ENCODE data around the gene FTSJ1.
A peak's percentile ranks its signal among the peaks of the same experiment; 100 is the strongest.

Gene FTSJ1

GRCh38 chrX:48458711-48459110, 17.3 kb upstream of the FTSJ1 start:
- no peaks in the 10 kb centered on the region for H3K36me3 ChIP-seq (ENCODE audit: control insufficient read depth in 5 of 5, insufficient read depth in 5 of 5, low read length in 5 of 5)
- H3K4me3 ChIP-seq (ENCODE audit: low read depth in 1 of 5, low read length in 5 of 5) = no peak overlapping the region
- no peak overlapping the region for H3K27ac ChIP-seq (ENCODE audit: low read depth, low read length)
- H3K9ac ChIP-seq (ENCODE audit: low read length in 5 of 5) = no peak overlapping the region
- peaks cover 3 to 19% (median 6%) of the 10 kb centered on the region in 5 donors for H3K27me3 ChIP-seq (ENCODE audit: control insufficient read depth in 5 of 5, insufficient read depth in 4 of 5, low read length in 5 of 5)
- H3K4me1 ChIP-seq (ENCODE audit: control insufficient read depth in 5 of 5, insufficient read depth in 5 of 5, low read length in 5 of 5) = peaks cover 0 to 5% (median 0%) of the 10 kb centered on the region in 5 donors
- peaks cover 0 to 4% (median 0%) of the 10 kb centered on the region in 5 donors for H3K9me3 ChIP-seq (ENCODE audit: control insufficient read depth in 5 of 5, low read length in 5 of 5)

- H3K4me3 ChIP-seq (ENCODE audit: low read depth in 1 of 5, low read length in 5 of 5) = no peak overlapping the region
- H3K27ac ChIP-seq (ENCODE audit: low read depth, low read length) = no peak overlapping the region
- no peaks in the 10 kb centered on the region for H3K36me3 ChIP-seq (ENCODE audit: control insufficient read depth in 5 of 5, insufficient read depth in 5 of 5, low read length in 5 of 5)
- peaks cover 0 to 2% (median 0%) of the 10 kb centered on the region in 5 donors for H3K9me3 ChIP-seq (ENCODE audit: control insufficient read depth in 5 of 5, low read length in 5 of 5)
- H3K9ac ChIP-seq (ENCODE audit: low read length in 5 of 5) = no peak overlapping the region
- peaks cover 3 to 19% (median 6%) of the 10 kb centered on the region in 5 donors for H3K27me3 ChIP-seq (ENCODE audit: control insufficient read depth in 5 of 5, insufficient read depth in 4 of 5, low read length in 5 of 5)
- peaks cover 0 to 5% (median 0%) of the 10 kb centered on the region in 5 donors for H3K4me1 ChIP-seq (ENCODE audit: control insufficient read depth in 5 of 5, insufficient read depth in 5 of 5, low read length in 5 of 5)
Measured at GRCh38 chrX:48459483-48459882, 16.5 kb upstream of the FTSJ1 start.

- H3K36me3 ChIP-seq (ENCODE audit: control insufficient read depth in 5 of 5, insufficient read depth in 5 of 5, low read length in 5 of 5) = no peaks in the 10 kb centered on the region
- no peak overlapping the region for H3K9ac ChIP-seq (ENCODE audit: low read length in 5 of 5)
- H3K4me1 ChIP-seq (ENCODE audit: control insufficient read depth in 5 of 5, insufficient read depth in 5 of 5, low read length in 5 of 5) = peaks cover 0 to 5% (median 0%) of the 10 kb centered on the region in 5 donors
- peaks cover 5 to 21% (median 9%) of the 10 kb centered on the region in 5 donors for H3K27me3 ChIP-seq (ENCODE audit: control insufficient read depth in 5 of 5, insufficient read depth in 4 of 5, low read length in 5 of 5)
- H3K4me3 ChIP-seq (ENCODE audit: low read depth in 1 of 5, low read length in 5 of 5) = no peak overlapping the region
- H3K27ac ChIP-seq (ENCODE audit: low read depth, low read length) = no peak overlapping the region
- no peaks in the 10 kb centered on the region for H3K9me3 ChIP-seq (ENCODE audit: control insufficient read depth in 5 of 5, low read length in 5 of 5)
Measured at GRCh38 chrX:48460031-48460430, 16.0 kb upstream of the FTSJ1 start.

GRCh38 chrX:48460606-48461005, 15.4 kb upstream of the FTSJ1 start:
- no peaks in the 10 kb centered on the region for H3K9me3 ChIP-seq (ENCODE audit: control insufficient read depth in 5 of 5, low read length in 5 of 5)
- H3K9ac ChIP-seq (ENCODE audit: low read length in 5 of 5) = no peak overlapping the region
- no peak overlapping the region for H3K27ac ChIP-seq (ENCODE audit: low read depth, low read length)
- no peaks in the 10 kb centered on the region for H3K36me3 ChIP-seq (ENCODE audit: control insufficient read depth in 5 of 5, insufficient read depth in 5 of 5, low read length in 5 of 5)
- peaks cover 0 to 5% (median 0%) of the 10 kb centered on the region in 5 donors for H3K4me1 ChIP-seq (ENCODE audit: control insufficient read depth in 5 of 5, insufficient read depth in 5 of 5, low read length in 5 of 5)
- H3K27me3 ChIP-seq (ENCODE audit: control insufficient read depth in 5 of 5, insufficient read depth in 4 of 5, low read length in 5 of 5) = peaks cover 10 to 25% (median 15%) of the 10 kb centered on the region in 5 donors
- H3K4me3 ChIP-seq (ENCODE audit: low read depth in 1 of 5, low read length in 5 of 5) = no peak overlapping the region

GRCh38 chrX:48461830-48462229, 14.2 kb upstream of the FTSJ1 start:
- Histone ChIP-seq H3K9ac (ENCODE audit: low read length in 5 of 5) (no peak overlapping the region), H3K36me3 (ENCODE audit: control insufficient read depth in 5 of 5, insufficient read depth in 5 of 5, low read length in 5 of 5) (no peaks in the 10 kb centered on the region), H3K4me1 (ENCODE audit: control insufficient read depth in 5 of 5, insufficient read depth in 5 of 5, low read length in 5 of 5) (peaks cover 0 to 5% (median 0%) of the 10 kb centered on the region in 5 donors), H3K27me3 (ENCODE audit: control insufficient read depth in 5 of 5, insufficient read depth in 4 of 5, low read length in 5 of 5) (peaks cover 11 to 31% (median 18%) of the 10 kb centered on the region in 5 donors), H3K4me3 (ENCODE audit: low read depth in 1 of 5, low read length in 5 of 5) (no peak overlapping the region), H3K27ac (ENCODE audit: low read depth, low read length) (no peak overlapping the region), H3K9me3 (ENCODE audit: control insufficient read depth in 5 of 5, low read length in 5 of 5) (no peaks in the 10 kb centered on the region)

DNA sequence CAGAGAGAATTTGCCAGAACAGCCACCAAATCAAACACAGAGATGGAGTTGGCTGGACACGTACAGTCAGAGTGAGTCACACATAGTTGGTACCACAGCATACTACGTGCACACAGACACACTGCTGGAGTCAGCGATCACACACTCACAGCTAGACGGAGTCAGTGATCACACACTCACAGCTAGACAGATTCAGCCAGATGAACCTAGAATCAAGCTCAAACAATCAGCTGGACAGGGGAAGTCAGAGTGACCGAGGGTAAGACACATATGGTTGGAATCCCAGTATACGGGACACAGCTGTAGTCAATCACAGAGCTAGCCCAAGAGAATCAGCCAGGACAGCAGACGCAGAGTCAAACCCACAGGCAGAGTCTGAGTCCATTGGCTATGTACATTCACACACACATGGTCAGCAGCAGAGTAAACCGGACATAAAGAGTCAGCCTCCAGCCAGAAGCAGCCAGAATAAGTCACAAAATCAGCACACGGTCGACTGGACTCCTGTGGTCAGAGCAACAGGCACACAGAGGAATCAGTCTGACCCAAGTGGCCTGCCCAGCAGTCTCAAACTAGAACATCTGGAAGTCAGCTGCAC, 10.6 kb upstream of the FTSJ1 start:
- no peak overlapping the region for H3K9ac ChIP-seq (ENCODE audit: low read length in 5 of 5)
- no peak overlapping the region for H3K4me3 ChIP-seq (ENCODE audit: low read depth in 1 of 5, low read length in 5 of 5)
- H3K27ac ChIP-seq (ENCODE audit: low read depth, low read length) = no peak overlapping the region
- peaks cover 0 to 2% (median 0%) of the 10 kb centered on the region in 5 donors for H3K9me3 ChIP-seq (ENCODE audit: control insufficient read depth in 5 of 5, low read length in 5 of 5)
- peaks cover 21 to 45% (median 34%) of the 10 kb centered on the region in 5 donors for H3K27me3 ChIP-seq (ENCODE audit: control insufficient read depth in 5 of 5, insufficient read depth in 4 of 5, low read length in 5 of 5)
- no peaks in the 10 kb centered on the region for H3K36me3 ChIP-seq (ENCODE audit: control insufficient read depth in 5 of 5, insufficient read depth in 5 of 5, low read length in 5 of 5)
- H3K4me1 ChIP-seq (ENCODE audit: control insufficient read depth in 5 of 5, insufficient read depth in 5 of 5, low read length in 5 of 5) = peaks cover 0 to 9% (median 5%) of the 10 kb centered on the region in 5 donors

DNA sequence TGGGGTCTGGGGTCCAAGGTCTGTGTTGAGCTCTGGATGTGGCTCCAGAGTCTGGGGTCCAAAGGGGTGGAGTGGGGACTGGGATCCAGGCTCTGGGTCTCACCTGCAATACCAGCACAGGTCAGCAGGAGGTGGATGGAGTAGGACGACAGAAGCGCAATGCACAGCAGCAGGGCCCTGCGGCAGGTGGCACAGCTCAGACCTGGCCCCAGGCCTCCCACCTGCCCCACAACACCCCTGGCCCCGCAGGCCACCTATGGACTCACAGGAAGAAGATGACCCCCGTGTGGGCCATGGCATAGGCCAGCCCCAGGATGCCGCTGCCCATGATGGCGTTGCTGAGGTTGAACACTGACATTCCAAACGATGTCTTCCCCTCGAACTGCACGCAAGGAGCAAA, 9.3 kb upstream of the FTSJ1 start:
- peaks cover 19 to 38% (median 33%) of the 10 kb centered on the region in 5 donors for H3K27me3 ChIP-seq (ENCODE audit: control insufficient read depth in 5 of 5, insufficient read depth in 4 of 5, low read length in 5 of 5)

DNA sequence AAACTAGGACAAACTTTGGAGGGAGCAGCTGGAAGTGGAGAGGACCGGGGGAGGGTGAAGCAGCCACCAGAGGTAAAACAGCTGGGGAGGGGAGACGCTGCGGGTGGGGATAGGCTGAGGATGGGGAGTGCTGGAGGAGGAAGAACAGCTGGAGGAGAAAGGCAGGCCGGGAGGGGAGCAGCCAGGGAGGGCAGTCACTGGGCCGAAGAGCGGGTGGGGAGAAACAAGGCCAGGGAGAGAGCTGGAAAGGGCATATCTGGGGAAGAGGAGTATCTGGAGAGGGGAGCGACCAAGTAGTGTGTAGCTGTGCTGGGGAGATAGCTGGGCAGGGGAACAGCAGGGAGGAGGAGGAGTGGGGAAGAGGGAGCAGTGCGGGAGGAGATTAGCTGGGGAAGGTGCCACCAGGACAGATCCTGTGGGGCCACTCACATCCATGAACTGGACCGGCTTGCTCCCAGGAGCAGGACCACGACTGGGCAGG, 8.7 kb upstream of the FTSJ1 start:
- H3K36me3 ChIP-seq (ENCODE audit: control insufficient read depth in 5 of 5, insufficient read depth in 5 of 5, low read length in 5 of 5) = no peaks in the 10 kb centered on the region
- H3K27ac ChIP-seq (ENCODE audit: low read depth, low read length) = no peak overlapping the region
- H3K4me1 ChIP-seq (ENCODE audit: control insufficient read depth in 5 of 5, insufficient read depth in 5 of 5, low read length in 5 of 5) = peaks cover 0 to 9% (median 5%) of the 10 kb centered on the region in 5 donors
- peaks cover 0 to 2% (median 0%) of the 10 kb centered on the region in 5 donors for H3K9me3 ChIP-seq (ENCODE audit: control insufficient read depth in 5 of 5, low read length in 5 of 5)
- peaks cover 19 to 38% (median 28%) of the 10 kb centered on the region in 5 donors for H3K27me3 ChIP-seq (ENCODE audit: control insufficient read depth in 5 of 5, insufficient read depth in 4 of 5, low read length in 5 of 5)
- peak overlapping the region in 2 of 5 donors; percentile 27 to 32 for H3K4me3 ChIP-seq (ENCODE audit: low read depth in 1 of 5, low read length in 5 of 5)
- H3K9ac ChIP-seq (ENCODE audit: low read length in 5 of 5) = no peak overlapping the region

More for the DNA sequence above, 9.3 kb upstream of the FTSJ1 start:
- Histone ChIP-seq H3K4me3 (ENCODE audit: low read depth in 1 of 5, low read length in 5 of 5) (no peak overlapping the region), H3K36me3 (ENCODE audit: control insufficient read depth in 5 of 5, insufficient read depth in 5 of 5, low read length in 5 of 5) (no peaks in the 10 kb centered on the region), H3K9me3 (ENCODE audit: control insufficient read depth in 5 of 5, low read length in 5 of 5) (peaks cover 0 to 2% (median 0%) of the 10 kb centered on the region in 5 donors), H3K4me1 (ENCODE audit: control insufficient read depth in 5 of 5, insufficient read depth in 5 of 5, low read length in 5 of 5) (peaks cover 0 to 9% (median 5%) of the 10 kb centered on the region in 5 donors), H3K9ac (ENCODE audit: low read length in 5 of 5) (no peak overlapping the region), H3K27ac (ENCODE audit: low read depth, low read length) (no peak overlapping the region)

DNA sequence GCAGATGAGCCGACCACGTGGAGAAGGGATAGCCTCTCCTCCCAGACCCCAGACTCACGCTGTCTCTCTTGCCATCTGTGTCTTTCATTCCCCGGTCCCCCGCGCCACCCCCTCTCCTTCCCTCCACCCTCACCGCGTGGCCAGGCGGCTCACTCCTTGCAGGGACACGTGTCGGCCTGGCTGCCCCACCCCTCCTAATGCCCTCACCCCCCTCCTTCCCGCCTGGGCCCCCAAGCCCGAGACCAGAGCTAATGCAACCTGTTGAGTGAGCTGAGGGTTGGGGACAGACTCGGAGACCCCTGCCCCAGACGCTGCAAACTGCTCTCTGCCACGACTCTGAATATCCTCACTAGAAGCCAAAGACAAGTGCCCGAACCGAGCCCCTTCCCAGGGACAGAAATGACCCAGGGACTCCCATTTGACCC, 7.7 kb upstream of the FTSJ1 start:
- H3K9ac ChIP-seq (ENCODE audit: low read length in 5 of 5) = peak overlapping the region in 2 of 5 donors; percentile 38 to 51
- peaks cover 0 to 9% (median 5%) of the 10 kb centered on the region in 5 donors for H3K4me1 ChIP-seq (ENCODE audit: control insufficient read depth in 5 of 5, insufficient read depth in 5 of 5, low read length in 5 of 5)
- H3K9me3 ChIP-seq (ENCODE audit: control insufficient read depth in 5 of 5, low read length in 5 of 5) = peaks cover 0 to 2% (median 0%) of the 10 kb centered on the region in 5 donors
- peaks cover 15 to 33% (median 28%) of the 10 kb centered on the region in 5 donors for H3K27me3 ChIP-seq (ENCODE audit: control insufficient read depth in 5 of 5, insufficient read depth in 4 of 5, low read length in 5 of 5)
- no peak overlapping the region for H3K27ac ChIP-seq (ENCODE audit: low read depth, low read length)
- no peaks in the 10 kb centered on the region for H3K36me3 ChIP-seq (ENCODE audit: control insufficient read depth in 5 of 5, insufficient read depth in 5 of 5, low read length in 5 of 5)
- peak overlapping the region in 4 of 5 donors; percentile 4 to 42 (median 30) for H3K4me3 ChIP-seq (ENCODE audit: low read depth in 1 of 5, low read length in 5 of 5)

Measured in subcutaneous abdominal adipose tissue (tissue), 5 donors.